Hippocampal formation (tissue), 2 donors: ENCODE results near the gene NRDC.

Experiments
- DNase-seq, 2 donors: peaks; one replicate each; lab custom pipeline; 2025; lab: John Stamatoyannopoulos, UW

NRDC gene

DNA sequence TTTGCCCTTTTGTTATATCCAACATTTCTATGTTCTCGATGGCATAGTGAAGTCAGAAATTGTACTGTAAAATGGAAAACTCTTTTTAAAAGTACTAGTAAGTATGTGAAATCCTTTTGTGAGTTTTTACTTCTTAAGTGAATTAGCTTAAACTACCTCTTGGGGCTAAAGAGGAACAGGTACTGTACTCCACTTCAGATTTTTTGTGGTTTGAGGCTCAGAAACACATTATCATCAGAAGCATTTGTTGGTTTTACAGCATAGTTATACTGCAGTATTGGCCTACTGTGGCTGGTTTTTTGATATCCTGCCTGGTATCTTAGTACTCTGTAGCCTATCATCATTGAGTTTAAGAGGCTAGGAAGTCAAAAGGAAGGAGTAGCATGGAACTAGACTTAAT lies 117.2 kb downstream of the NRDC start:
- no peak for DNase-seq

DNA sequence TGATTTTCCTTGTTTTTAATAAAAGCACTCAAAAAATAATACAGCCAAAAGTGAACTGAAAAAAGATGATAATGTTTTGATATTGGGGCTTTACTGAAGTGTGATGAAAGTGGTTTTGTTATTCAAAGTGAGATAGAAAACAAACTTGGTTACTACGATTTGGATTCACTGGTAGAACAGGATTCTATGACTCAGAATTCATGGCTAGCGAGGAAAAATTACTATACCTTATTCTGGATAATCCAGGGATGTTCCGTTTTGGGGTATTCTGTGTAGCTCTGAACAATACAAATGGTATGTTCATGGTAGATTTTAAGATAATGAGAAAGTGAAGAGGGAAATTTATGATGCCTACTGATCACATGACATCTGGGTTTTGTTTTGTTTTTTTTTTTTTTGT lies 117.7 kb downstream of the NRDC start:
- no peak for DNase-seq

DNA sequence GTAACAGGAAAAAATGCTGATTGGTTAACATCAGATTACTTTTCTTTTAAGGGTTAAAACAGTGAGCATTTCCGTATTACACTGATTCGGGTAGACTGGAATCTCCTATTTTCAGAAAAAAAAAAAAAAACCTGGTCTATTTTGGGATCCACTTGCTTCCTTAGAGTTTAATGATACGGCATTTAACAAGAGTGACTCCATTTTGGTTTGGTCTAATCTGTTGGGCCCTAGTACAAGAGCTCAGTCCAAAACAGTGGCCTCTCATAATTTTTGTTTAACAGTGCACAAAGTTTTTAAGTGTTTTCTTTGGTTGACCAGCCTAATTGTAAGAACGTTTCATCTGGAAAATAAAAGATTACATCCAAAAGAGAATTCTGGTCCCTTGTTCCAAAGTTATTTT lies 120.2 kb downstream of the NRDC start:
- no peak for DNase-seq

DNA sequence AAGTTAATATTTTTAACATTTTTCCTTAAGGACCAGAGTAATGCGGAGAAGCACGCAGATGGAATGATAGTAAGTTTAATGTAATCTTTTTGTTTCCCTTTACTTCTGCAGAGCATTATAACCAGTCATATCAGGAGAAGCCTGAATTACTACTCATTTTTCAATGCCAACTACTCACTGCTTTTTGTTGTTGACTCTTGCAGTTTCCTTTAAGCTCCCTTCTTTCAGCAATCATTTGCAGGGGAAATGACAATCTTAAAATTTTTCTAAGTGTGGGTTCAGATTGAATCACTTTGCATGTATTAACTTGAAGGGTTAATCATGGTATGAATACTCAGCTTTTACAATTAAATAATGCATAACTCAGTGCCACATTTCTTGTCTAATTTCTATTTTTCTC lies 122.2 kb downstream of the NRDC start:
- DNase-seq, result no peak

DNA sequence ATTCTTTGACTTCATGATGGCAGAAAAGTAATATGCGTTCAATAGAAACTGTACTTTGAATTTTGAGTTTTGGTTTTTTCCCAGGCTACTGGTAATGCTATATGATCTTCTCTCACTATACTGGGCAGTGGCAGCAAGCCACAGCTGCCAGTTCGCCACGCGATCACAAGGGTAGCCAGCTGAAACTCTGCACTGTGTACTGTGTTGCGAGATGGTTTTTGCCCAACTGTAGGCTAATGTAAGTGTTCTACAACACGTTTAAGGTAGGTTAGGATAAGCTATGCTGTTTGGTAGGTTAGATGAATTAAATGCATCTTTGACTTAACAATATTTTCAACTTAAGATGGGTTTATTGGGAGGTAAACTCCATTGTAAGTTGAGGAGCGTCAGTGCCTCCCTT lies 123.1 kb downstream of the NRDC start:
- no peak for DNase-seq

DNA sequence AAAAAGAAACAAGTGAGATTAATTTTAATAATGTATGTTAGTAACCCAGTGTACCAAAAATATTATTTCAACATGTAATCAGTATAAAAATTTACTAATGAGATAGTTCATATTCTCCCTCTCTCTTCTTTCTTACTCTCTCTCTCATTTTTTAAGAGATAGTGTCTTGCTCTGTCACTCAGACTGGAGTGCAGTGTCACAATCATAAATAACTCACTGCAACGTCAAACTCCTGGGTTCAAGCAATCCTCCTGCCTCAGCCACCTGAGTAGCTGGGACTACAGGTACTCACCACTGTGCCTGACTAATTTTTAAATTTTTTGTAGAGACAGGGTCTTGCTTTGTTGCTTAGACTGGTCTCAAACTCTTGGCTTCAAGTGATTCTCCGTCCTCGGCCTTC lies 123.9 kb downstream of the NRDC start:
- DNase-seq, result no peak

DNA sequence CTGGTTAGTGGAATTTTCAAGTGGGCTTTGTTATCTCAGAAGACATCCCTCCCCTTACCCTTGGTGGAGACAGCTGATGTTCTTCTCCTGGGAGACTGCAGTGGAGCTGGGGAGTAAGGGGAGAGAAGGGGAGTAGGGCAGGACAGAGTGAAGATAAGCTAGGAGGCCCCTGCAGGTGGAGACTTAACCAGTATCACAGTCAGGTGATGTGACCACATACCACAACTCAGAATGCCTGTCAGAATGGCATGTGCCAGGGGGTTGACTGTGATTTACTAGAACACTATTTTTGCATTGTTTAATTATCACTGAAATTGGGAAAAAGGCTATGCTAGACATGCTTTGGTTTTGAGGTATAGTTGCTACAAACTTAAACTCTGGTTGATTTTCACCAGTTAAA lies 124.6 kb downstream of the NRDC start:
- no peak for DNase-seq

DNA sequence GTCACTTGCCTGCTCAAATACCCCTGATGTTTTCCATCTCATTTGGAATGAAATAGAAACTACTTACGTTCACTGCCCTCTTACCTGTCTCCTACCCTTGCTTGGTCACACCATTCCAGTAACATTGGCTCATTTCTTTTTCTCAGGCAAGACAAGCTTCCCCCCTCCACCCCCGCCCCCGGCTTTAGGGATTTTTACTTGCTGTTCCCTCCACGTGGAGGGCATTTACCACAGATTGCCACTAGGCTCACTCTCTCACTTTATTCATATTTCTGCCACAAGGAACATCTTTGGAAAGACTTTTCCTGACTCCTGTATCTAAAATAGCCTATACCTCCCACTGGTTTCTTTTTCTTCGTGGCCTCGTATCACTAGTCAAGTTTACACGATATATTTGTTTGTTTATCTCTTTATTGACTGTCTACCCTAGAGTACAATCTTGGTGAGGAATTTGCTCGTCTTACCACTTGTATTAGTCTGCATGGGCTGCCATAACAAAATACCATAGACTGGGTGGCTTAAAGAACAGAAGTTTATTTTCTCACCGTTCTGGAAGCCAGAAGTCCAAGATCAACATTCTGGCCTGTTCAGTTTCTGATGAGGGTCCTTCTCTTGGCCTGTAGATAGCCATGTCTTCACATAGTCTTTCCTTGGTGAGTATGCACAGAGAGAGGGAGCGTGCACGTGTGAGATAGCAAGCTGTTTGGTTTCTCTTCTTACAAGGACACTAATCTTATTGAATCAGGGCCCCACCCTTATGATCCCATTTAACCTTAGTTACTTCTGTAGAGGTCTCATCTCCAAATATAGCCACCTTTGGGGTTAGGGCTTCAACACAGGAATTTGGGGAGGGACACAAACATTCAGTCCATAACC lies 126.2 kb downstream of the NRDC start:
- no peak for DNase-seq

DNA sequence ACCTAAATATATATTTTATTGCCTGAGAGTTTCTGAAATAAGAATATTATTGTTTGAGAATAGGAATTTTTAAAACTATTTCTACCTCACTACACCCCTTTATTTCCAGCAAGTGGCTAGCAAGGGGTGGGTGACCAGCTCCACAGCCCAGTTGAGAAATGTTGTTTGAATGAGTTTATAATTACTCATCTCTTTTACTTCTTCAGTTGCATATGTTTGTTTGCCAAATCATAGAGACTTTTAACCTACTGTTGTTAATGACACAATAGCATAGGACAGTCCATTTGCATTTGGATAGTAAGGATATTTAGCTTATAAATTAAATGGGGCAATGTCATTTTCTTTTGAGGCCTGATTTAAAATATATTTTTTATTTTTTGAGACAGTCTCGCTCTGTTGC lies 127.8 kb downstream of the NRDC start:
- DNase-seq, result no peak

DNA sequence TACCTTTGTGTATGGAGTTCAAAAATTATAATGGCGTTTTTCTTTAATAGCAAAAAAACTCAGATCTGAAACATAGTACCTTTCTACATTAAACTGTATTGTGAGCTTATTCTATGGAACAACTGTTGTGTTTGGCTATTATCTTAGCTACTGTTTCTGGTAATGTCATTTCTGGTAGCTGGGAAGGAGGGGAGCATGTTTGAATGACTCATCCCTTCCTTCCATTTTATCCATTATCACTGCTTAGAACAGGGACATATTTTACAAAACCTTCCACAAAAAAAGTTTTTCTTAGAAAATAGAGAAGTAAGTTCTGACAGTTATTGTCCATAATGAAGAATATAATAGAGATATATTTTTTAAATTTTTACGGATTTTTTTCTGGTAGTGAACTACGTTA lies 128.3 kb downstream of the NRDC start:
- no peak for DNase-seq

DNA sequence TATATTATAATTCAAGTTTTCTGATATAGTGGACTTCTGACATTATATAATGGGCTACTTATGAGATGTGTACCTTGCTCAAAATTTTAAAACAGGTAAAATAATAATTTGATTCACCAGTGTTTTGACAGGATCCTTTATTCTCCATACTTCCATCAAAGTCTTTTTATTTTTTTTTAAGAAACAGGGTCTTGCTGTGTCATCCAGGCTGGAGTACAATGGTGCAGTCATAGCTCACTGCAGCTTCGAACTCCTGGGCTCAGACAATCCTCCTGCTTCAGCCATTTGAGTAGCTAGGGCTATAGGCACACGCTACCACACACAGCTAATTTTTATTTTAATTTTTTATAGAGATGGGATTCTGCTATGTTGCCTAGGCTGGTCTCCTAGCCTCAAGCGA lies 129.4 kb downstream of the NRDC start:
- no peak for DNase-seq

DNA sequence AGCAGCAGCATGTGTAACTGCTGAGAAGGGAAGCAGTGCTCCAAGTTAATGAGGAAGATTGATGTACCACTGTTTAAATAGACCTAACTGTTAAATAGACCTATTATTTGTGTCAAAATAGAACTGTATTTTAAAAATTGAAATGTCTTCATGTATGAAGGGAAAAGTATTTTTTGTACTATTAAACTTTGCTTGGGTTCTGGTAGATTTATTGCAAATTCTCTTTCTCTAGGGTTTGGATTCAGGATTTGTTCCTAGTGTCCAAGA lies 133.3 kb downstream of the NRDC start:
- DNase-seq, result no peak

DNA sequence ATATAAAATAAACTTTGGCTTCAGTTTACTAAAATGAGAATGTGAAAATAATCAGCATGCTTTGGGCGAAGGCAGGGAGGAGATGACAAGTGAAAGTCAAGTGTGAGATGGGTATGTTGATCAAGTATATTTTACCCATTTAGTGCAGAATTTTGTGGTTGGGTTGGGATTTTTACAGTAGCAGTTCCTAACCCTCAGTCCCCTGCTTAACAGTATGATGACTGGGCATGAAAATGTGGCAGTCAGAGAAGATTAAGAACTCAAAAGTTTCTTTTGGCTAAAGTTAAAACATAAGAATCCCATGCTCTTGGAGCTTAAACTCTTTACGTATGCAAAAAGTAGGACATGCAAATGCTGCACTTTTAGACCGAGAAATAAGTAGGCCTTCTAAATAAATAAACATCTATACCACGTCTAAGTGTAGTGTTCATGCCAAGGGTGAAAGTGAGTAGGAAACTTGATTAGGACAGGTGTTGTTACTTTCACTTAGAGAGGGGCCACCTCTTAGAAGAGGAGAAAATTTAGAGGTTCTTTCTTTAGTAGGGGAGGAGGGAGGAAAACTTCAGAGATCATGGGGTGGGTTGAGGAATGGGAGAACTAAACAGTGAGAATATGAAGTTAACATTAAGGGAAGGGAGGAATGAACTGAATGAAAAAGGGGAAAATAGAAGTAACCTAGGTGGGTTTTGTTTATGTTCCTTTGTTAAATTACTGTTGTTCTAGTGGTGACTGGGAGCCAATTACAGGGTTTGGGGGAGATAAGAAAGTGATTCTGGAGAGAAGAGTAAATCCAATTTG lies 133.8 kb downstream of the NRDC start:
- DNase-seq, result no peak

DNA sequence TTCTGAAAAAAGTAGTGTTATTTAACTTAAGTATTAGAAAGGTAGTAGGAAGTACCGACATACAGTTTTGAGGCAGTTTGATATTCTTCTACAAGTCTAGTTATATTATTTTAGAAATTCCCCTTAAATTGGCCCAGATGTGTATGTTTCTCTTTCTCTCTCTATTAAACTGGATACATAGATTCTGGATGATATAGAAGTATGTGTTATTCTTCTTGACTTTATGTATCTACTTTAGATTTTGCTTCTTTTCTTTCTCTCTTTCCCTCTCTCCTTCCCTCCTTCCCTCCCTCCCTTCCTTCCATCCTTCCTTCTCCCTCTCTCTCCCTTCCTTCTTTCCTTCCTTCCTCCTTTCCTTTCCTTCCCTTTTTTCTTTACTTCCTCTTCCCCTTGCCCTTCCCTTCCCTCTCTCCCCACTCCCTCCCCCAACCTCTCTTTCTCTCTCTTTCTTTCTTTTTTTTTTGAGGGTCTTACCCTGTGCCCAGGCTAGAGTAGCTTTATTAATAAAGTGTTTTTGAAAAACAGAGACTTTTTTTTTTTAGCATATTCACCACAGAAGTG lies 137.3 kb downstream of the NRDC start:
- no peak for DNase-seq

DNA sequence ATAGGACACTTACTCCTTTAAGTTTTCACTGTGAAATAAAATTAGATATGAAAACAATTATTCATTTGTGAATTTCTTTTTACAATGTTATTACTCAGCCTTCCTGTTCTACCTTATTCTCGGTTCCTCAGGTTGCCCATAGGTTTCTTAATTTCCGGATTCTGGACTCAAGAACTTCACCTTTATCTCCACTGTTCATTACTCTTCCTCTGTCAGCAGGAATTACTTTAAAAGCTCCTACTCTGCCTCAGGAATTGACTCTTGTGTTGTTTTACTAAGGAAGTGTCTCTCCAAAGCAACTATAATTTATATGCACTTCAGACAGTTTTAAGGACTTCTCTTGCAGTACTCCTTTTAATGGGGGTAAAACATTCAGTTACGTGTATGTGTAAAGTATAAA lies 137.9 kb downstream of the NRDC start:
- DNase-seq, result no peak
